ENCODE measurements around the gene ASCC2. TPM values are rescaled to one million over a fixed set of nuclear protein-coding genes. Genes with fewer than 3 reads are reported as not detected.

ASCC2 gene
- total and polyA plus RNA-seq, 2 experiments from 2014 or later = 33.3 to 51.4 TPM

DNA sequence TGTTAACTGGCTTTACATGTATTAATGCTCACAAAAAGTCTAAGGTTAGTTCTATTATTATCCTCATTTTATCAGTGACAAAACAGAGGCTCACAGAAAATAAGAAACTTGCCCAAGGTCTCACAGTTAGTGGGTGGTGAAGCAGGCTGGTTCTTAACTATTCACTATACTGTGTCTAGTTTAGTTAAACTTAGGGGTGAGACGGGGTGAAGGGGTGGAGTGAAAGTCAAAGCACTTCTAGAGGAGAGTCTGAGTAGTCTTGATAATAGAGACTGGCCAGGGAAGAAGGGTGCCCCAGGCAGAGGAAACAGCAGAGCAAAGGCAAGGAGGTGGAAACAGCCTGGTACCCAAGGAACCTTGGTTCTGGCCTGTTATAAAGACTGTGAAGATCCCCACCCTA, 4.0 kb downstream of the ASCC2 start:
- WGBS, 2 experiments (ENCODE audit: low coverage in 1 of 2, low lambda C conversion rate in 2 of 2, missing lambda C conversion rate in 2 of 2) = 45 to 53% methylated on average over 1 of the region's 1 CpG
- TF ChIP-seq EZH2 (IDR thresholded peaks at IDR 0.05; ENCODE audit: insufficient read depth, poor library complexity, severe bottlenecking) (no peak), EZH2phosphoT487 (IDR thresholded peaks at IDR 0.05; ENCODE audit: insufficient read depth, low read depth) (no peak)
- in situ Hi-C loops (cut with MboI) = no loop called here

DNA sequence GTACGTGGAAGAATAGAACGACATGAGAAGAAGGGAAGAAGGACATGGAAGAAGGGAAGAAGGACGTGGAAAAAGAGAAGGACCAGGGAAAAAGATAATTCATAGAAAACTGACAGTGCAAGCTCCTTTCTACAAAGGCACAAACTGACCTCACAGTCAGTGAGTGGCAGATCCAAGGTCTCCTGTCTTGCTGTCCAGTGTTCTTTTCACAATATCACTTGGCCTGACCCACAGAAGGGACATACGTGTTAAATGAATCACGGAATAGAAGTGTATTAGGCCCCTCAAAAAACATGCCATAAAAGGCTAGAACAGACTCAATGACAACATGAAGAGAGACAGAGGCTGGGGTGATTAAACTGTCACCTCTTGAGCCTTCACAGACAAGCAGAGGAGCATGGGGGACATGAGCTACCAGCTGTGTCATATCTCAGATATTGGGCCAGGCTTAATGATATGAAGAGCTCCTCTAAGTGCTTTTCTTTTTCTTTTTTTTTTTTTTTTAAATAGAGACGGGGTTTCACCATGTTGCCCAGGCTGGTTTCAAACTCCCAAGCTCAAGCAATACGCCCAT, 4.6 kb downstream of the ASCC2 start:
- Histone ChIP-seq H3K4me2 (ENCODE audit: unreplicated experiment) (no peak overlapping the region), H3K9me3 (ENCODE audit: low read depth) (no peaks in the 10 kb centered on the region), H4K20me1 (ENCODE audit: insufficient read depth) (no peaks in the 10 kb centered on the region), H3K36me3 (ENCODE audit: low read depth) (peaks cover 10% of the 10 kb centered on the region; the same call in 1 of the 2 replicates), H3F3A (ENCODE audit: insufficient read depth) (0 out of 2 replicates have a peak, but pooled peaks cover 2% of the 10 kb centered on the region), H2AFZ (no peak overlapping the region), H3K79me2 (ENCODE audit: insufficient read depth) (peaks cover 50% of the 10 kb centered on the region), H3K4me1 (ENCODE audit: insufficient read depth) (peaks cover 9% of the 10 kb centered on the region), H3K9ac (no peak overlapping the region), H3K9me2 (ENCODE audit: insufficient read depth) (no peaks in the 10 kb centered on the region), H3K27ac (no peak overlapping the region), H3K4me3 (no peak overlapping the region), H3K27me3 (replicated peaks; ENCODE audit: insufficient read depth) (no peaks in the 10 kb centered on the region)
- TF ChIP-seq EZH2 (IDR thresholded peaks at IDR 0.05; ENCODE audit: insufficient read depth, poor library complexity, severe bottlenecking) (no peak), EZH2phosphoT487 (IDR thresholded peaks at IDR 0.05; ENCODE audit: insufficient read depth, low read depth) (no peak)
- DNase-seq = no peak
- in situ Hi-C loops (cut with MboI) = no loop called here
- 86 to 90% methylated on average over 7 of the region's 7 CpGs for WGBS, 2 experiments (ENCODE audit: low coverage in 1 of 2, low lambda C conversion rate in 2 of 2, missing lambda C conversion rate in 2 of 2)

More for the DNA sequence above, 4.0 kb downstream of the ASCC2 start:
- no peaks in the 10 kb centered on the region for H4K20me1 ChIP-seq (ENCODE audit: insufficient read depth)
- peaks cover 50% of the 10 kb centered on the region for H3K79me2 ChIP-seq (ENCODE audit: insufficient read depth)
- no peaks in the 10 kb centered on the region for H3K9me3 ChIP-seq (ENCODE audit: low read depth)
- H3F3A ChIP-seq (ENCODE audit: insufficient read depth) = no peaks in the 10 kb centered on the region
- no peak overlapping the region for H3K9ac ChIP-seq
- H3K36me3 ChIP-seq (ENCODE audit: low read depth) = peaks cover 10% of the 10 kb centered on the region; the same call in 1 of the 2 replicates
- H3K9me2 ChIP-seq (ENCODE audit: insufficient read depth) = no peaks in the 10 kb centered on the region
- no peaks in the 10 kb centered on the region for H3K27me3 ChIP-seq (replicated peaks; ENCODE audit: insufficient read depth)
- no peak overlapping the region for H3K27ac ChIP-seq
- DNase-seq = no peak
- H3K4me1 ChIP-seq (ENCODE audit: insufficient read depth) = peaks cover 13% of the 10 kb centered on the region
- no peak overlapping the region for H3K4me2 ChIP-seq (ENCODE audit: unreplicated experiment)
- H2AFZ ChIP-seq = no peak overlapping the region
- no peak overlapping the region for H3K4me3 ChIP-seq

DNA sequence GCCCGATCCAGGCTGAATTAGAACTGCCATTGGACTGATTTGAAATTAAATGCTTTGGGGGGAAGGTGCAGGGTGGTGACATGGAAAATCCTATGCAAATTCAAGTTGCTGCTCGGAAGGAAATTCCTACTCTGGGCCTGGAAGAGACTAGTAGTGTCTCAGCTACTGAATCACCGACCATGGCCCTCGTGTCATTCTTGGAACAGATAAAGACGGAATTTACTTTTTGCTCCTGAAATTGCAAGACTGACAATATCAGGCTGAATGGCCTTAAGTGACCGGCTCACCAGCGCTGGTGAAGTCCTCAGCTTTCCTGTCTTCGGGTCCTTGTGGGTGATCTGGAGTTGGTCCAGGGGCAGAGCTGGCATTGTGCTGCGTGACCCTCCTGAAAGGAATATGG, 6.1 kb downstream of the ASCC2 start:
- Histone ChIP-seq H3K4me1 (ENCODE audit: insufficient read depth) (peaks cover 5% of the 10 kb centered on the region), H3K79me2 (ENCODE audit: insufficient read depth) (peaks cover 40% of the 10 kb centered on the region), H3K27ac (no peak overlapping the region), H3F3A (ENCODE audit: insufficient read depth) (peaks cover 8% of the 10 kb centered on the region; the same call in 1 of the 2 replicates), H4K20me1 (ENCODE audit: insufficient read depth) (no peaks in the 10 kb centered on the region), H3K27me3 (replicated peaks; ENCODE audit: insufficient read depth) (no peaks in the 10 kb centered on the region), H3K36me3 (ENCODE audit: low read depth) (peaks cover 10% of the 10 kb centered on the region; the same call in 1 of the 2 replicates), H3K9me3 (ENCODE audit: low read depth) (no peaks in the 10 kb centered on the region), H3K9me2 (ENCODE audit: insufficient read depth) (no peaks in the 10 kb centered on the region), H2AFZ (no peak overlapping the region), H3K9ac (no peak overlapping the region), H3K4me3 (no peak overlapping the region), H3K4me2 (ENCODE audit: unreplicated experiment) (no peak overlapping the region)
- TF ChIP-seq EZH2 (IDR thresholded peaks at IDR 0.05; ENCODE audit: insufficient read depth, poor library complexity, severe bottlenecking) (no peak), EZH2phosphoT487 (IDR thresholded peaks at IDR 0.05; ENCODE audit: insufficient read depth, low read depth) (no peak)
- no peak for DNase-seq
- in situ Hi-C loops (cut with MboI) = no loop called here
- WGBS, 2 experiments (ENCODE audit: low coverage in 1 of 2, low lambda C conversion rate in 2 of 2, missing lambda C conversion rate in 2 of 2) = 97 to 98% methylated on average over 9 of the region's 9 CpGs

DNA sequence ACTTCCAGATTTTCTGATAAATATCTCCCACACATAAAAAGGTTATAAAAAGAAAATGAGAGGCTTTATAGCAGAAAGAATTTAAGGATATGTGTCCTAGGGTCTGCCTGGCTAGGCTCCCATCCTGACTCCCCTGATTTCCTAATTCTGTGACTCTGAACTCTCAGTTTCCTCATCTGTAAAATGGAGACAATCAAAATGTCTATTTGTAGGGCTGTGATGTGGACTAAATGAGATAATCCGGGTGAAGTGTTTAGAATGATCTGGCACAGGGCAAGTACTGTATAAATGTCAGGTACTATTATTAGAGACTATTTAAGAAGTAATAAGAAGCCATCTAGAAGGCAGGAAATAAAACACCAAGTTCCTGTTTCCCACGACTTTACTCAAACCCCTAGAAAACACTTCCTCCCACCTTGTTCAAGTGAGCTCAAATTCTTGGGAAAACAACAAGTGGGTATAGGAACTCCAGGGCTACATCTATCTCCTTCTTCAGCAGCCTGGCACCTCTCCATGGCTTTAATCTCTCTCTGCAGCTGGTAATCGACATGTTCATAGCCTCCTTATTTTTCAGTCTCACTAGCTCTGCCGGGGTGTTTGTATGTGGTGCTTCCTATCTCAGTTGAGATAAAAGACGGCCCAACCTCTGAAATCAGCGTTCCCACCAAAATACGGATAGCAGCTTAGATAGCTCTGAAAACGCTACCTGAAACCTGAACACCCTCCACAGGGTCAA, 6.7 kb downstream of the ASCC2 start:
- Histone ChIP-seq H3K4me2 (ENCODE audit: unreplicated experiment) (no peak overlapping the region), H3F3A (ENCODE audit: insufficient read depth) (peaks cover 8% of the 10 kb centered on the region; the same call in 1 of the 2 replicates), H3K36me3 (ENCODE audit: low read depth) (peaks cover 10% of the 10 kb centered on the region; the same call in 1 of the 2 replicates), H3K79me2 (ENCODE audit: insufficient read depth) (peaks cover 34% of the 10 kb centered on the region), H3K9me3 (ENCODE audit: low read depth) (no peaks in the 10 kb centered on the region), H2AFZ (no peak overlapping the region), H3K27ac (no peak overlapping the region), H3K27me3 (replicated peaks; ENCODE audit: insufficient read depth) (no peaks in the 10 kb centered on the region), H3K9me2 (ENCODE audit: insufficient read depth) (no peaks in the 10 kb centered on the region), H3K4me1 (ENCODE audit: insufficient read depth) (no peaks in the 10 kb centered on the region), H3K9ac (no peak overlapping the region), H3K4me3 (no peak overlapping the region), H4K20me1 (ENCODE audit: insufficient read depth) (no peaks in the 10 kb centered on the region)
- in situ Hi-C loops (cut with MboI) = no loop called here
- 88 to 89% methylated on average over 8 of the region's 8 CpGs for WGBS, 2 experiments (ENCODE audit: low coverage in 1 of 2, low lambda C conversion rate in 2 of 2, missing lambda C conversion rate in 2 of 2)
- TF ChIP-seq EZH2 (IDR thresholded peaks at IDR 0.05; ENCODE audit: insufficient read depth, poor library complexity, severe bottlenecking) (no peak), EZH2phosphoT487 (IDR thresholded peaks at IDR 0.05; ENCODE audit: insufficient read depth, low read depth) (no peak)
- no peak for DNase-seq

Measured in GM23248 (cell line).